GM21381 (cell line): ENCODE measurements around the gene LCMT1.
A peak's percentile ranks its signal among the peaks of the same experiment; 100 is the strongest.
"Not testable (repeated sequence)": the region's sequence is repeated elsewhere in the genome, so short reads cannot be mapped to it uniquely, and the experiment has no call there.

Source experiments
- ATAC-seq: cut with Tn5 transposase; IDR thresholded peaks from one replicate; pipeline ENCODE4 v1.9.1; 2021; ENCODE audit warnings: mild to moderate bottlenecking, moderate library complexity; ENCODE audit not compliant: unreplicated experiment

Gene LCMT1

DNA sequence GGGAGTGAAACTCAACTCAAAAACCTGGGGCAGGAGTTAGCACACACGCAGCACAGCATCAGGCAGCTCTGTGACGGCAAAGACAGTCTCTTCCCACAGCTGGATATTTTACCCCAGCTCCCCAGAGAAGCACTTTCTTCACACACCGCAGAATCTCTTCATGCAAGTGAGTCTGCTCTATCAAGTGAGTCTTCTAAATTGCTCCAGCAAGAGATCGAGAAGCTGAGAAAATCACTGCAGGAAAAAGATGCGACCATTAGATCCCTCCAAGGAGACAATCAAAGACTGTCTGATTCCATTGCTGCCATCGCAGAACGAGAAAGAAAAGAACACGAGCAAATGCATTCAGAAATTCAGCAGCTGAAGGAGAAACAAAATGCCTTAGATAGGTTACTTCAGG is 16.9 kb upstream of the LCMT1 start:
- ATAC-seq = no peak

DNA sequence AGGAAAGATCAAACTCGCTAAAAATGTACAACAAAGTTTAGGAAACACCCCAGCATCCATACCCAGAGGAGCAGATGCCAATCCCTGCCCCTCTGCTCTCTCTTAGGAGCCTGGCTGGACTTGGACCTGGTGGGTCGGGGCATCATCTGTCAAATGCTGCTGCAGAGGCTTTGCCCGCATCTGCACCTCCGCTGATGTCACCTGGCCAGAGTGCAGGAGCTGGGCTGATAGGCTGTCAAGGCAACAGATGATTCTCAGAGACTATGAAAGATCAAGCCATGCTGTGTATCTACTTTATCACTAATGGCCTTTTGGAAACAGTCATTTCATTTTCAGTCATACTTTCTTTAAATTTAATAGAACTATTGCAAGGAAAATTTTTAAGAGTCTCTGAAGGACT is 15.9 kb upstream of the LCMT1 start:
- ATAC-seq = no peak

DNA sequence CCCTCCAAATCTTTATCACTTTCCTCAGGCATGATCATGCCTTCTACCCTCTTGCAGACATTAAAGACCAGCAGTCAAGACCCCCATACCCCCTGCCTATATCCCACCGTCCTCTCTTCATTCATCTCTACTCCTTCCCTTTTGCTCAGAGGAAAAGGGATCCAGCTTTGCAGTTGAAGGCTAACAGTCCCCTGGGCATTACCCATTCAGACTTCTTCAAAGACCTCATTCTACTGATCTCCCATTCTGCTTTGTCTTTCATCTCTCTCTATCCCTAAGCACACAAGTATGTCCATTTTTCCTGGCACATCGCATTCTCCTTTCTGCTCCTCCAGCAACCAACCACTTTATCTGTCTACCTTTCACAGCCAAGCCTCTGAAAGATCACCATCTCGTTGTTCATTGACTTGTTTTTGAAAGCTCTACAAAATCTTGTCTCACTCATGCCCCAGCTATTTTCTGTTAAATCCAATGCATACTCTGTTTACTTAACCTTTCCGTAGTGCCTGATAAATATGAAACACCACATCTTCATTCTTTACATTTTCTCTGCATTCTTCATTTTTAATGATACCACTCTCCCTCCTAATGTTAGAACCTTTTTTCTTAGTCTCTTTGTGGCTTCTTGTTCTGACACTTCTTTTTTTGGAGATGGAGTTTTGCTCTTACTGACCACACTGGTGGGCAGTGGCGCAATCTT is 14.1 kb upstream of the LCMT1 start:
- ATAC-seq = no peak

DNA sequence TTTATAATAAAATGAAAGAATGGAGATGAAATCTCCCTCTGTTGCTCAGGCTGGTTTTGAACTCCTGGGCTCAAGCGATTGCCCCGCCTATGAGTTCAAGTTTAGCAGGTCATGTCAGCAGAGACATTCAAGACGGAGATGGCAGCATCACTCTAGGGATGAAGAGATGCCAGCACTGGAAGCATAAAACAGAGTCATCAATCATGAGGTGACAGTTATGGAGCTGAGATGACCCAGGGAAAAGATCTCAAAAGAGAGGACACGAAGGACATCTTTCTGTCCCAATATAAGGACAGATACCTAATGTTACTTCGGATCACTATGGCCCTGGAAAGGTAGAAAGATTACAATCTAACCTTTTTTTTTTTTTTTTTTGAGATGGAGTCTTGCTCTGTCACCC is 11.0 kb upstream of the LCMT1 start:
- ATAC-seq = no peak

DNA sequence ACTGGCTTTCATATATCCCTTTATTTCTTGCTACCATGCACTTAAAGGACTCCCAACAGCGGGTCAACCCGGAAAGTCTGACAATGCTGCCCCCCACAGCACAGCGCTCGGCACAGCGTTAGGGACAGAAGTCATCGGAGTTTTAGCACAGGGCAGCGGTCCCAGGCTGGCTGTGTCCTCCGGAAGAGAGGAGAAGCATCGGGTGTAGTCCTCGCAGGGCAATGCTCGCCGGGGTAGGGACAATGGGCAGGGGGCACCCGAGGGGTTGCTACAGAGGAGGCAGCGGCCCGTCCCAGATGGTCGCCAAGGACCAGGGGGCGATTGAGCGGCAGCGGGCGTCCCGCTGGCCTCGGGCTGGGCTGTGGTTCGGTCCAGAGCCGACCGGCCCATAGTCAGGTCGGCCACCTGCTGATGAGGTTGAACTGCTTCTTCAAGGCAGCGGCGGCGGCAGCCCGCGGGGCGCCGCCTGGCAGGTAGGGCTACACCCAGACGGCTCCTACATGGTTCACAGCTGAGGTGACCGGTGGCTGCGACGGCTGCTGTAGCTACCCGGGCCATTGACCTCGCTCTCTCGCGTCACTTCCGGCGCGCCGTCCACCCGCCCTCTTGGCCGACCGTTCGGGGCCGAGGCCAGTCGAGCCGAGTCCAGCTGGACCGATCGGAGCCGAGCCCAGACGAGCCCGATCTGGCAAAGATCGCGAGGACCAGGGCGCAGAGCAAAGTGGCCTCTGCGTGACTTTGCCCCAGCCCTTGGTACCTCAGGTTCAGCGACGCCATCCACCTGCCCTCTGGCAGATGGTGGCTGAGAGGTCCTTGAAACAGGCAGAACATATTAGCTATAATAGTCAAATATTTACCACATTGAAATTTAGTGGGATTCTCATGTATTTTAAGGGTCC is 4.7 kb upstream of the LCMT1 start:
- ATAC-seq = peak; percentile 51

DNA sequence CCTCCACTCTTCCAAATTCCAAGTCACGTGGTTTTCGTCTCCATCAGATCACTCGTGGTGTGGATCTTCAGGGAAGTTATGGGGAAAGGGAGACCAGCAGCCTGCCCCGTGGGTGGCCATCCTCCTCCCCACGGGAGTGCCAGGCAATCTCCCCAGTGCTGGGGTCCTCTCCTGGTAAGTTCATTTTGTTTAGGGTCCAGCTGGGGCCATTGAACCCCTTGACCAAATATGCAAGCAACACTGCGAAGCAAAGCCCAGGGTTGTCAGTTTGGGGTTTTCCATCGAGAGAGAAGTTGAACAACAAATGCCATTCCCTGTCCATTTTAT is 4.1 kb upstream of the LCMT1 start:
- no peak for ATAC-seq

DNA sequence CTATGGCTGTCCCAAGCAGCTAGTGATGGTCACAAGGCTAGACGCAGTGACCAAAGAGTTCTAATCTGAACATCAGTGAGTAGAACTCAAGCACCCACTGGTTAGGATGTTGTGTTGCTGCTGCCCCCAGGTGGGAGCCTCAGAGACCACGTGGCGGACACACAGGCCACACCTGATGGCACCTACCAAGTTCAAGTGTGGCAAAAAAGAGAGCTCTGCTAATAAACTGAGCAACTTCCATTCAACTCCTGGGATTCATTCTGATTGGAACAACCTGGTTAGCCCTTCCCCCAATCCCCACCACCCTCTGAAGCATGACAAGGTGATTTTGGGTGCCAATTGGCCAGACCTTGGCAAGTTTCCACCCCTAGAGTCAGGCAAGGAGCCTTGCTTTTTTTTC is 3.5 kb upstream of the LCMT1 start:
- ATAC-seq = no peak

DNA sequence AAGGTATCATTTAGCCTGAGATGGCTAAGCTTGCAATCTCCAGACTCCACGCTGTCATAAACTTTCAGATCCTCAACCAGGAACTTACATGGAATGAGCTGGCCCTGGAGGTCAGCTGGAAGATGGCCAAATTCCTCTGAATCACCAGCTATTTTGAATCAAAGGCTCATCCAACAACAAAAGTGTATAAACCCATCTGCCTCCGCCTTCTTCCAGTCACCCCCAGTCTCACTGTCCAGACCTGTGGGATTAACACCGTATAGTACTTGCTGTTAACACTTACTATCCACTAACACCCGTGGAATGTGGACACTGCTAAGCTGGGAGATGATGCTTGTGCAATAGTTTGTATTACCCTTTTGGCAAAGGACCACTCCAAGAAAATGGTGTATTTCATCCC is 1.9 kb upstream of the LCMT1 start:
- ATAC-seq = no peak

DNA sequence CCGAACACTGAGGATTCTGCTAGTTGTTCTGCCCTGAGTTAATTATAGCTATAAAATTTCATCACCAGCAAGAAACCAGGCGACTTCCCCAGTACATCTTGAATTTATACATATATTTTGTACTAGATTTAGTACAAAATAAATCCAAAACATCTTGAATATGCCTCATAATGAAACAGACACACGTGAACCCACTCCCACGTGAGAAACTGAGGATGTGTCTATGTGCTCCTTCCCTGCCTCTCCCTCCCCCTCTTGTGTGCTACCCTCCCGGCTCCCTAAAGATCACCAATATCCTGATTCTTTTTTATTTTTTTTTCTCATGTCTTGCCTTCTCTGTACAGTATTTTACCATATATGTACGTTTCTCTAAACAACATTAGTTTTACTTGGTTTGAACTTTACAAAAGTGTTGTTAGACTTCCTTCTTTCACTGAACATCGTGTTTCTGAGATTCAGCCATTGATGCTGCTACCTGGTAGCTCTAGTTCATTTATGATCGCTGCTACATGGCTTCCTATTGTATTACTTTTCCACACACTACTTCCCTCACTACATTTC is 1.1 kb upstream of the LCMT1 start:
- no peak for ATAC-seq

DNA sequence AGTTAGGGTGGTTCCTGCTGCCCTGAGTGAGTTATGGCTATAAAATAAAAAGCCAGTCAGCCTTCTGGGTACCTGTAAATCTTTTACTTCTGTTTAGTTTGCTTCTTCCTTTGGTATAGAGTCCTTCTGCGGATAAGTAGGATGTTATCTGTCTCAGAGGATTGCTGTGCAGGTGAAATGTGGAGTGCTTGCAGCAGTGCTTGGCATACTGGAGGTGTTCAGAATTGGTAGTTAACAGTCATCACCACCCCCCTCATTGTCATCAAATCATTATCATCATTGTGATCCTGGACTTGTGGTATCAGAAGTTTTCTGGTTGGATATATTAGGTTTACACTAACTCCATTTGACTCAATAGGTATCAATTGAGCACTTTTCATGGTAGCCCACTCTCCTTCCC is 2.6 kb downstream of the LCMT1 start:
- no peak for ATAC-seq

DNA sequence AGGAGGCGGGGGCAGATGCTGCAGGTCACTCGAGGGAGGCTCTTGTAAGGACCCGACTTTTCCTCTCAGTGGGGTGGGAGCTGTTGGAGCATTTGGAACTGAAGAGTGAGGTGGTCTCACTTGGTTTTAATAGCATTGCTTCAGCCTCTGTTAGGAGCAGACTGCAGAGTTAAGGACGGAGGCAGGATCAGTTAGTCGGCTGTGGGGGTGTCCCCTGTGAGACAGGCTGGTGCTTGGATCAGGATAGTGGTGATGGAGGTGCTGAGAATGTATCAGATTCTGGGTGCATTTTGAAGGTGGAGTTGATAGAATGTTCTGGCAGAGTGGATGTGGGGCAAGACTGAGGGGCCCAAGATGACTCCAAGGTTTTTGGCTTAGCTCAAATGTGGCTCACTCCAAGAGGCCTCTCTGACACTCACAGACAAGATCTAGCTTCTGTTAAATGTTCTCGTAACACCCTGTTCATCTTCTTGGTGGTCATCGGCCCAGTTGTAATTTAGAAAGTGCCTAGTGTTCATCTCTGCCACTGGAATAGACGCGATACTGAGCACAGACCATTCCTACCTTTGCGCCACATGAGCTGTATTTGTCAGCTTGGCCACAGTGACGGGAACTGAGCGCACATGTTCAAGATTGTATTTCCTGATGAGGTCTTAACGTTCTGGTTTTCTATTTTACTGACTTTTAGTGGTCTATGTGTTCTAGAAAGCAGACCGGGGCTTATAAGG is 7.5 kb downstream of the LCMT1 start:
- no peak for ATAC-seq

DNA sequence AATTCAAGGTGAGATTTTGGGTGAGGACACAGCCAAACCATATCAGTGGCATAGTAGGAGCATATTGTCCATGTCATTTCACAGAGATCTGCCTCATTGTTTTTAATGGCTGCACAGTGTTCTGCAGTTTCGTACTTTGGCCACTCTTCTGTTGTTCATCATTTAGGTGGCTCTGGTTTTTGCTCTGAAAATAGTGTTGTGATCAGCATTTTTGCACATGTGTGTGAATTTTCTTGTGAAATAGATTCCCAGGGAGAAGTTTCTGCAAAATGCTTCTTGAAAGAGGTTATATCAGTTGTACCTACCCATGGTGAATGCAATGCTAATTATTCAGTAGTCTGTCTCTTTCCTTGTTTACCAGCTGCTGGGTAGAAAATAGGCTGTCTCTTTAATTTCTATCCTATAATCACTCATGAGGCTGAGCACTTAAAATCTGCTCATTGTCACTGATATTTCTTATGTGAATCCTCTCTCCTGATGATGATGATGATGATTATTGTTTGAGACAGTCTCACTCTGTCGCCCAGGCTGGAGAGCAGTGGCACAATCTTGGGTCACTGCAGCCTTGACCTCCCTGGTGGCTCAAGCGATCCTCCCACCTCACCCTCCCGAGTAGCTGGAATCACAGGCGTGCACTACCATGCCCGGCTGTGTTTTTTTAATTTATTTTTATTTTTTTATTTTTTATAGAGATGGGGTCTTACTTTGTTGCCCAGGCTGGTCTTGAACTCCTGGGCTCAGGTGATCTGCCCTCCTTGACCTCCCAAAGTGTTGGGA is 10.5 kb downstream of the LCMT1 start:
- ATAC-seq = no peak

DNA sequence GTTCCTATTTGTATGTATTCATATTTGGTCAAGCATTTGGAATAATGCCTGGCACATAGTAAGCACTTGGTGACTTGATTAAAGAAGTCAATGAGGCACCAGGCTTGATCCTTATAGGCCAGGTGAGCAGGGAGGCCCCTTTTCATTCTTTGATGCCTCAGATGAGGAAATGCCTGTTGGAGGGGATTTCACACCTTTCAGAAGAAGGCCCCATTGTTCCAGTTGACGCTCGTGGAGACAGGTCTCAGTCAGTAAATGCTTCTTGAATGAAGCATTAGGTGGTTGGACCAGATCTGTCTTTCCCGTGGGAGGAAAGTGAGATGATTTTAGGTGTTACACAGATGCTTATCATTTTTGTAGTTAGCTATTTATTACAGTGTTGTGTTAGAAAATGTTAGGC is 13.0 kb downstream of the LCMT1 start:
- no peak for ATAC-seq

DNA sequence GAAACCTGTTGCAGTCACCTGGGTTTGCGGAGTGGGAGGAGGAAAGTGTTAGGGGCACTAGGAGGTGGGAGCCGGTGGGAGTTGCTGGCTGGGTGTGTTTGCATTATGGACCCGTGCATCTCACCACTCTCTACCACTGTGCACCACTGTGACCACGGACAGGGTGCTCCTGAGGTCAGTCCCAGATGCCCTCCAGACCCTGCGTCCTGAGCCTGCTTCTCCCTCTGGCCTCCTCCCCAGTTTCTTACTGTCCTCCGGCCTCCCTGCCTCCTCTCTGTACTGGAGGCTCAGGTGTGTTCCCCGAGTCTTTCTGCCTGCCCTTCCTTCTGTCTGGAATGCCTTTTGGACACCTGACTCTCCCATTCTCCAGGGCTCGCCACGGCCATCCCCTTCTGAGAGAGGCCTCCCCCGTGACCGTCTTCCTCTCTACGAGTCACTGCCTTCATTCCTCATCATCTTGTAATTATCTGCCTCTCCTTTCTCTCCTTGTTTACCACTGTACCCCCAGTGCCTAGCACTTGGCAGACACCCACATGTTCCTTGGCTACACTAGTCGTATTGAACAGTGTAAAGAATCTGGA is 14.6 kb downstream of the LCMT1 start:
- ATAC-seq = not testable (repeated sequence)

DNA sequence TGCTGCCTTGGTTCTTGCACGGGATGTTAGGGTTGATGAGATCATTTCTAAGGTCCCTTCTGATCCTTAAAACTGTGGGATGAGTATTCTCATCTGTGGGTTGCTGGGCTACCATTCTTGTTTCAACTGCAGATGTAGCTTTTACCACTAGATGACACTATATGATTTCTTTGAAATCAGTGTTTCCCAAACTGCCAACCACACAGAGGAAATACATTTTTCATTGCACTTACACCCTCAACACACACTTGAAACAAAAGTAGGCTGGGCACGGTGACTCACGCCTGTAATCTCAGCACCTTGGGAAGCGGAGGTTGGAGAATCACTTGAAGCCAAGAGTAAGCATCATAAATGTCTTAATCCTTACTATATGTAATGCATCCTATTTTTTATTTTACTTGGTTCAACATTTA is 15.3 kb downstream of the LCMT1 start:
- no peak for ATAC-seq

DNA sequence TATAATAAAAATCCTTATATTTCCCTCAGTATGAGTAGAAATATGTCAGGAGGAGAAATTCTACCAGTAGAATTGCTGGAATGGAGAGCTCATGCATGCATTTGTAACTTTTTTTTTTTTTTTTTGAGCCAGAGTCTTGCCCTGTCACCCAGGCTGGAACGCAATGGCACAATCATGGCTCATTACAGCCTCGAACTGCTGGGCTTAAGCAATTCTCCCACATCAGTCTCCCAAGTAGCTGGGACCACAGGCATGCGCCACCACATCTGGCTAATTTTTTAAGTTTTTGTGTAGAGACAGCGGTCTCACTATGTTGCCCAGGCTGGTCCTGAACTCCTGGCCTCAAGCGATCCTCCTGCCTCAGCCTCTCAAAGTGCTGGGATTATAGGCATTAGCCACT is 21.2 kb downstream of the LCMT1 start:
- ATAC-seq = not testable (repeated sequence)

DNA sequence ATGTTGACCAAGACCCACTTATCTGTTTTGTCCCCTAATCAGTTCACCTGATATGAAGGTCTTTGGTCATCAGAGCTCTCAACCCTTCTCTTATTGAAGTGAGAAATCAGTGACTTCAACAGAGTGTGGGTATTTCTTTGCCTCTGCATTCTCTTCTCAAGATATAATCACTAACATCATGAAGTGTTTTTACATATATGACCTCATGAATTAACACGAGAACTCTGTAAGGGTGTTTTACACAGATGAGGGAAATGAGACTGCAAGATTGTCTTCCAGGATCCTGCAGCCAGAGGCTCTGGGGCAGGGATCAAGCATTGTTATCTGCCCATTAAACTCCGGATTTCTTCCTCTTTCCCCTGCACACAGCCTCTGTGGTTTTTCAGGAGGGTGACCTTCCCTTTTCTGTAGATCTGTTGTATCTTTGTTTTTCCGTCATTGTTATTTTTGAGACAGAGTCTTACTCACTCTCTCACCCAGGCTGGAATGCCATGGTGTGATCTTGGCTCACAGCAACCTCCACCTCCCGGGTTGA is 22.7 kb downstream of the LCMT1 start:
- no peak for ATAC-seq

DNA sequence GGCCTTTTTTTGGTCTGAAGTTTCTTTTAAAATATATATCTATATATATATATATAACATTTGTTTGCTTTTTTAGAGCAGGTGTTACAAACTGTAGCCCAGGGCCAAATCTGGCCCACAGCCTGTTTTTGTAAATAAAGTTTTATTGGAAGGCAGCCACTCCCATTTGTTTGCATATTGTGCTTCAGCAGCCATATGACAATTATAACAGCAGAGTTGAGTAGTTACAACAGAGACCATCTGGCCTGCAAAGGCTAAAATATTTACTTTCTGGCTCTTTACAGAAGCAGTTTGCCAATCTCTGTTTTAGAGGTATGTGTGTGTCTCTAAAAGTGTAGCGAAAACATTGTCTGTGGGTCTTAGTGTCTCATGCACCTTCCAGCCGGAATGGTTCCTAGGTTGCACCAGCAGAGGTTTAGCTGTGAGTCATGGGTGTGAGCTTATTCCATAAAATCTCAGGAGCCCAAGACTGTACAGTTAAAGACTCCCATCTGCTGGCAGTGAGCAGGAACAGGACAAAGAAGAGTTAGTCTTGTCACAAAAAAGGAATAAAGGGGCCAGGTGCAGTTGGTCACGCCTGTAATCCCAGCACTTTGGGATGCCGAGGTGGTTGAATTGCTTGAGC is 23.8 kb downstream of the LCMT1 start:
- no peak for ATAC-seq

DNA sequence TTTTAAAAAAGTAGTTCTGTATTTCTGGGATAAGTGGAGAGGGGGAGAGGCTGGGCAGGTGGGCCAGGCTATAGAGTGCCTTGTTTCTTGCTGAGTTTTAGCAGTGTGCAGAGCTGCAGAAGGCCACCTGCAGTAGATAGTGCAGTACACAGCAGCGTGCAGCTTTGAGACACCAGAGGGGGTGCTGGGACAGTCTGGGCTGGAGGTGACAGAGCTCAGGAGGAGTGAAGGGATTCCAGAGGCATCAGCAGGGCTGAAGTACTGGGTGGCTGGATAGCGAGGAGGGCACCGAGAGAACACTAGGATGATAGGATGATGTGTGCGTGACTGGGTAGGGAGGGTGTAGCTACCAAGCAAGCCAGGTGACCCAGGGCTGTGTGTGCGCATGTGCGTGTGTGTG is 26.6 kb downstream of the LCMT1 start:
- no peak for ATAC-seq

DNA sequence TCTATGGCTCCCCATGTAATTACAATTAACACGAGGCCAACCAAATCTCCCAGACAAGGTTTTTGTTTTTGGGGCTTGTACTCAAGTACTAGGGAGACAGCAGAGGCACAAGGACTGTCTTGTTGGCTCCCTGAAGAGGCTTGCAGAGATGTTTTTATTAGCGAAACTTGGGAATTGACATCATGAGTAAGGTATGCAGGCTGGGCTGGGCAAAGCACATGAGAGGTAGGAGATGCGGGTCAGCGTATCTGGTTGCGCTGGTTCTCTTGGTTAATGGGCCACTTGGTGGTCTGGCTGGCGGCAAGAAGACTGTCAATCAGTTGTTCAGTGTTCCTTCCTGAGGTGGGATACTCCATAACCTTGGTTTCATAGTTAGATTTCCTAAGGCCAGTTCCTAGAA is 28.9 kb downstream of the LCMT1 start:
- ATAC-seq = no peak
